NT2/D1 (cell line): ENCODE measurements around the gene VRK1.

ENCODE experiments used
- YY1 ChIP-seq: IDR thresholded peaks from 2 replicates; pipeline ENCODE4 v1.6.1; 2011; ENCODE audit not compliant: insufficient read length, insufficient read depth
- ZNF274 ChIP-seq: IDR thresholded peaks from 2 replicates; pipeline ENCODE4 v1.6.1; 2011; ENCODE audit warnings: mild to moderate bottlenecking, low read depth, low read length

DNA sequence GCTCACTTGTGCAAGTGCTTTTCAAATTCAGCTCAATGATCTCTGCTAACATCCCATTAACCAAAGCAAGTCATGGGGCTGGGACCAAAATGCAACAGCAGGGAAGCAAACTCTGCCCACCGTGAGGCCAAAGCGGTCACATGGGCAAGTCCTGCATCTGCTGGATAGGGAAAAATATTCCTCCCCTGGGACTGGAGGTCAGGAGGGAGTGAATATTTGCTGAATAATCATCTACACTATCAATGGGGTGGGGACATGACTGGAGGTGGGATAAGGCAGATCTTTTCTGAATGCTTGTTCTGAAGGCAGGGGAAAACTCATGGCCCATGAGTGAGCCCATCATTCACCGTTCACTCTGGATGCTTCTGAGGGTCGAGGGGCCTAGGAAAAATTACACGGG lies 45.1 kb upstream of the VRK1 start:
- no peak for TF ChIP-seq ZNF274
- no peak for TF ChIP-seq YY1
